D721Med (cell line): Measurements from ENCODE around the gene SDC4.

ENCODE experiments used
- DNase-seq: peaks from one replicate; pipeline ENCODE4 v3.0.0; 2011; ENCODE audit warnings: low spot score; ENCODE audit not compliant: insufficient read length
- FAIRE-seq: peaks from 2 replicates; lab custom pipeline; 2011; peaks lifted over from hg19 to GRCh38; lab: Jason Lieb, UNC
- TF ChIP-seq, protein P1 (sequence below): IDR thresholded peaks from 2 replicates; pipeline ENCODE4 v1.5.1; 2012; ENCODE audit warnings: mild to moderate bottlenecking, control low read depth; ENCODE audit not compliant: insufficient read depth; ENCODE audit errors: missing control alignments

SDC4 gene

DNA sequence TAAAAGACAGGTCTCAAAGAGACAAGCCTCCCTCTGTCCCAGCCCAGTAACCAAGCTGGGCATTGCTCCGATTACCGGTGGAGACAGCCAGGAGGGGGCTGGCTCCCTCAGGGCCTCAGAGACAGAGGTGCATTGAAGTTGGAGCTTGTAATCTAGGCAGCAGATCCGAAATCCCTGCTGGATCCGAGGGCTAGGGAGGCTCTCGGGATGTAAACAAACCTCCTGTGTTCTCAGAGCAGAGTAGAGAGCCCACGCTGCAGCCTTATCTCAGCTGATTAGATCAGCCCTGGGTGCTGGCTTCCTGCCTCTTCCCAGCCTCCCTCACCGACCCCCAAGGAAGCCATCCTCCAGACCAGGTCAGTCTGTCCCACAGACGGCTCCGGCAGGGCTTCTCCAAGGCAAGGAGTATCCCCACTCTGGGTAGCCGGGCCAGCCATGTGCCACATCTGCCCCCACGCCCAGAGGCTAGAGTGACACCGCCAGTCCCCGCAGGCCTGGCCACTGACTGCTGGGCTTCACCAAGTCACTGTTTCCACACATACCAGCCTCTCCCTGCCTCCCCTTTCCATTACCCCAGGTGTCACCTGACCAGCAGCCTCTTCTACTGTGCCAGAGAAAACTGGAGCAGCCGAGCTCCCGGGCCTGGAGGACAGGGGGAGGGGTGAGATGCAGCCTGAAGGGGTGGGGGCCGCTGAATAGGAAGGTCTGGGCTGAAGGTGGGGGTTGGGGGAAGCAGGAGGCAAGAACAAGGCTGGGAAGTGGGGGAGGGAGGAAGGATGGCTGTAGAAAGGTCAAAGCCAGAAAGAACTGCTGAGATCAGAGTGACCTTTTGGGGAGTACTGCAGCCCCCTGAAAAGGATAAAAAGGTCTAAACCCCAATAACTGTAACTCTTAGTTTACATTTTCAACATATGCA is 6.0 kb downstream of the SDC4 start:
- FAIRE-seq: no peak
- DNase-seq: no peak
- TF ChIP-seq, protein P1, sequence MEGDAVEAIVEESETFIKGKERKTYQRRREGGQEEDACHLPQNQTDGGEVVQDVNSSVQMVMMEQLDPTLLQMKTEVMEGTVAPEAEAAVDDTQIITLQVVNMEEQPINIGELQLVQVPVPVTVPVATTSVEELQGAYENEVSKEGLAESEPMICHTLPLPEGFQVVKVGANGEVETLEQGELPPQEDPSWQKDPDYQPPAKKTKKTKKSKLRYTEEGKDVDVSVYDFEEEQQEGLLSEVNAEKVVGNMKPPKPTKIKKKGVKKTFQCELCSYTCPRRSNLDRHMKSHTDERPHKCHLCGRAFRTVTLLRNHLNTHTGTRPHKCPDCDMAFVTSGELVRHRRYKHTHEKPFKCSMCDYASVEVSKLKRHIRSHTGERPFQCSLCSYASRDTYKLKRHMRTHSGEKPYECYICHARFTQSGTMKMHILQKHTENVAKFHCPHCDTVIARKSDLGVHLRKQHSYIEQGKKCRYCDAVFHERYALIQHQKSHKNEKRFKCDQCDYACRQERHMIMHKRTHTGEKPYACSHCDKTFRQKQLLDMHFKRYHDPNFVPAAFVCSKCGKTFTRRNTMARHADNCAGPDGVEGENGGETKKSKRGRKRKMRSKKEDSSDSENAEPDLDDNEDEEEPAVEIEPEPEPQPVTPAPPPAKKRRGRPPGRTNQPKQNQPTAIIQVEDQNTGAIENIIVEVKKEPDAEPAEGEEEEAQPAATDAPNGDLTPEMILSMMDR: no peak

DNA sequence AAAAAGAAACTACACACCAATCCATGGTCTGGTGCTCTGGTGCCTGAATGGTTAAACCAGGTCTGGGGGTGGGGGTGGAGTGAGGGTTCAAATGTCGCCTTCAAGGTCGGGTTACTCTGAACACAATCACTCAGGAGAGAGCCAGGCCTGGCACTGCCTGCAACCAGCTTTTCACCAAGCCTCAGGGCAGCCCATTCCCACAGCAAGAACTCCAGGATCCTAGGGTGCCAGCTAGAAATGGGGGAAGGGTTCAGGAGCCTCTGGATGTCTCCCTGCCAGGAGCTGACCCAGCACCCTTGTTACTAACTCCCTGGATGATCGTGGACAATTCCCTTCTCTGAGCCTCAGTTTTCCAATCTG is 6.7 kb downstream of the SDC4 start:
- DNase-seq (no peak), FAIRE-seq (no peak)
- TF ChIP-seq, protein P1: no peak

- TF ChIP-seq, protein P1: no peak
- FAIRE-seq (no peak), DNase-seq (no peak)
Observed at GRCh38 chr20:45340951-45341350, 7.3 kb downstream of the SDC4 start.

- FAIRE-seq: no peak
- TF ChIP-seq, protein P1: no peak
Observed at GRCh38 chr20:45340236-45340847, 7.9 kb downstream of the SDC4 start.

DNA sequence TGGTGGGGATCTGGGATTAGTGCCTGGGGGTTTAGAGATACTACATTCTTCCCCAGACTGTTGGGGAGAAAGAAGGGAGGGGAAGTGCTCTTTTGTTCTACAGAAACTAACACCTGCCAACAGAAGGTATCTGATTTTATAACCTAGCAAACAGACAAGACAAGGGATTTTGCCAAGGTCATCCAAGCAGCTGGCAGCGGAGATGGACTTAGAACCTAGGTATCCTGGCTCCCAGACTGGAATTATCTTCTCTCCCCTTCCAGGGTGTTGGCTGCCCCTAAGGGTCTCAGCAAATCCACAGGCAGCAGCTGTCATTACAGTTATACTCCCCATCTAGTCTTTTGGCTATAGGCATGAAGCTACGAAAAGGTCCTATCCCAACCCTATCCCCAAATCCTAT is 8.4 kb downstream of the SDC4 start:
- DNase-seq (no peak), FAIRE-seq (no peak)
- TF ChIP-seq, protein P1: no peak

More at GRCh38 chr20:45340236-45340847, 7.9 kb downstream of the SDC4 start:
- no peak for DNase-seq

- no peak for FAIRE-seq
- TF ChIP-seq, protein P1: no peak
- no peak for DNase-seq
Observed at GRCh38 chr20:45339084-45339483, 9.1 kb downstream of the SDC4 start.
